WTC11 (cell line): ENCODE data around the gene GREB1. TPM values are rescaled to one million over a fixed set of nuclear protein-coding genes. Genes with fewer than 3 reads are reported as not detected.

ENCODE experiments used
- ATAC-seq: fragments of 200-7000 bp; cut with Tn5 transposase; 2 replicates; pipeline ENCODE4 v1.10.0; 2021; ENCODE audit warnings: mild to moderate bottlenecking, moderate library complexity
- CTCF ChIA-PET: fragments of 300-600 bp; sonication (Branson Sonifier 250); formaldehyde crosslinking; loops from one replicate; lab custom pipeline; 2021; ENCODE audit warnings: antibody characterized with exemption; lab: Charles Lee
- POLR2A ChIA-PET: fragments of 350-600 bp; sonication (Branson Sonifier 250); formaldehyde crosslinking; loops from one replicate; lab custom pipeline; 2021; ENCODE audit warnings: antibody characterized with exemption; lab: Charles Lee
- DNase-seq: peaks from one replicate; pipeline ENCODE4 v3.0.0; 2021; ENCODE audit warnings: low spot score
- H3K27ac Mint-ChIP-seq: 2 replicates; pipeline ENCODE4 v1.8.0; 2021; ENCODE audit warnings: mixed read lengths
- H3K27me3 Mint-ChIP-seq: 2 replicates; pipeline ENCODE4 v1.8.0; 2021; ENCODE audit warnings: low read depth, mild to moderate bottlenecking, moderate library complexity, mixed read lengths
- H3K36me3 Mint-ChIP-seq: 2 replicates; pipeline ENCODE4 v1.8.0; 2021; ENCODE audit warnings: mixed read lengths
- H3K4me1 Mint-ChIP-seq: 2 replicates; pipeline ENCODE4 v1.8.0; 2022; ENCODE audit warnings: mixed read lengths
- H3K4me3 Mint-ChIP-seq: 2 replicates; pipeline ENCODE4 v1.8.0; 2021; ENCODE audit warnings: mild to moderate bottlenecking, moderate library complexity, mixed read lengths
- H3K9me3 Mint-ChIP-seq: 2 replicates; pipeline ENCODE4 v1.8.0; 2021; ENCODE audit warnings: mixed read lengths
- ARID4B ChIP-seq: sonication (generic); formaldehyde crosslinking; IDR thresholded peaks from 2 replicates; pipeline ENCODE4 v1.8.0; 2023; ENCODE audit warnings: missing genetic modification reagents, mild to moderate bottlenecking, borderline replicate concordance
- ATF1 ChIP-seq: sonication (generic); formaldehyde crosslinking; IDR thresholded peaks from 2 replicates; pipeline ENCODE4 v1.8.1; 2023; ENCODE audit warnings: mild to moderate bottlenecking, moderate library complexity, missing genetic modification reagents
- ATF3 ChIP-seq: sonication (generic); formaldehyde crosslinking; conservative IDR thresholded peaks from 2 replicates; pipeline ENCODE4 v1.8.1; 2022; ENCODE audit warnings: mild to moderate bottlenecking, missing genetic modification reagents
- CTCF ChIP-seq: fragments of 200-600 bp; IDR thresholded peaks from 2 replicates; pipeline ENCODE4 v1.8.0; 2022; ENCODE audit warnings: antibody characterized with exemption
- E2F5 ChIP-seq: sonication (generic); formaldehyde crosslinking; IDR thresholded peaks from 2 replicates; pipeline ENCODE4 v1.8.1; 2022; ENCODE audit warnings: mild to moderate bottlenecking, moderate library complexity, missing genetic modification reagents
- EMX1 ChIP-seq: fragments of 250-450 bp; sonication (Bioruptor Pico); IDR thresholded peaks from 2 replicates; pipeline ENCODE4 v1.8.0; 2021; ENCODE audit warnings: mild to moderate bottlenecking
- NFATC4 ChIP-seq: fragments of 250-450 bp; sonication (Bioruptor Pico); IDR thresholded peaks from 2 replicates; pipeline ENCODE4 v1.9.0; 2021; ENCODE audit warnings: mild to moderate bottlenecking
- NR2C2 ChIP-seq: sonication (generic); formaldehyde crosslinking; IDR thresholded peaks from 2 replicates; pipeline ENCODE4 v1.8.0; 2022; ENCODE audit warnings: mild to moderate bottlenecking, missing genetic modification reagents
- PREB ChIP-seq: sonication (generic); formaldehyde crosslinking; IDR thresholded peaks from 2 replicates; pipeline ENCODE4 v1.8.1; 2022; ENCODE audit warnings: mild to moderate bottlenecking, missing genetic modification reagents, moderate library complexity, borderline replicate concordance
- SMAD4 ChIP-seq: sonication (generic); formaldehyde crosslinking; IDR thresholded peaks from 2 replicates; pipeline ENCODE4 v1.8.0; 2022; ENCODE audit warnings: mild to moderate bottlenecking, missing genetic modification reagents
- TEAD4 ChIP-seq: sonication (generic); formaldehyde crosslinking; IDR thresholded peaks from 2 replicates; pipeline ENCODE4 v1.8.0; 2022; ENCODE audit warnings: mild to moderate bottlenecking, missing genetic modification reagents
- ZMAT4 ChIP-seq: fragments of 250-450 bp; sonication (Bioruptor Pico); IDR thresholded peaks from 2 replicates; pipeline ENCODE4 v1.9.0; 2021; ENCODE audit warnings: mild to moderate bottlenecking
- ZNF219 ChIP-seq: sonication (generic); formaldehyde crosslinking; IDR thresholded peaks from 2 replicates; pipeline ENCODE4 v1.8.0; 2023; ENCODE audit warnings: missing genetic modification reagents, mild to moderate bottlenecking, borderline replicate concordance
- ZNF423 ChIP-seq: fragments of 250-450 bp; sonication (Bioruptor Pico); IDR thresholded peaks from 2 replicates; pipeline ENCODE4 v2.1.2; 2022; ENCODE audit warnings: mild to moderate bottlenecking, moderate library complexity
- ZNF425 ChIP-seq: fragments of 250-450 bp; sonication (Bioruptor Pico); conservative IDR thresholded peaks from 2 replicates; pipeline ENCODE4 v1.9.0; 2021; ENCODE audit warnings: mild to moderate bottlenecking
- total RNA-seq: library from RNA; stranded (reverse); gene quantifications from 3 replicates; pipeline ENCODE4 v1.2.3, GENCODE V29; 2021
- TF ChIP-seq, protein P1 (sequence below): sonication (generic); formaldehyde crosslinking; IDR thresholded peaks from 2 replicates; pipeline ENCODE4 v1.8.0; 2022; ENCODE audit warnings: mild to moderate bottlenecking, missing genetic modification reagents
- TF ChIP-seq, protein P2 (sequence below): sonication (generic); formaldehyde crosslinking; IDR thresholded peaks from 2 replicates; pipeline ENCODE4 v1.8.1; 2023; ENCODE audit warnings: mild to moderate bottlenecking, missing genetic modification reagents, borderline replicate concordance

Gene GREB1
- total RNA-seq, 1 experiment from 2014 or later = 35.7 TPM

DNA sequence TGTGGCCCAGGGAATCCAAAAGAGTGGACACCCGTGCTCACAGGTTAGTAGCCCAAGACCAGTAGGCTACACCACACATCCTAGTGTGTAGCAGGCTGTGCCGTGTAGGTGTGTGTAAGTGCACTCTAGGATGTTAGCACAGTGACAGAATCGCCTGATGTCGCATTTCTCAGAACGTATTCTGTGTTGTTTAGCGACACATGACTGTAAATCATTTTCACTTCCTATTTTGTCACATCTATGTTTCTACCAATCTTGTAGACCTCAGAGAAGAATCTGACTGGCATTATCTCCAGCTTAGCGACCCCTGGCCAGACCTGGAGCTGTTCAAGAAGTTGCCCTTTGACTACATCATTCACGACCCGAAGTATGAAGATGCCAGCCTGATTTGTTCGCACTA lies 91.0 kb downstream of the GREB1 start:
- no peak for ATAC-seq
- ChIA-PET POLR2A (no interaction called here), CTCF (no interaction called here)
- H3K36me3 Mint-ChIP-seq = peaks cover 71% of the 10 kb centered on the region
- H3K27ac Mint-ChIP-seq = peak overlapping the region; percentile 32; the same call in 1 of the 2 replicates
- H3K9me3 Mint-ChIP-seq = peaks cover 13% of the 10 kb centered on the region
- TF ChIP-seq ZNF219 (CRISPR knock-in tag) = no peak
- no peak for TF ChIP-seq ZMAT4 (CRISPR knock-in tag)
- no peak for TF ChIP-seq SMAD4 (CRISPR knock-in tag)
- no peak for TF ChIP-seq ARID4B (CRISPR knock-in tag)
- no peak for TF ChIP-seq TEAD4 (CRISPR knock-in tag)
- no peak for TF ChIP-seq ZNF425
- TF ChIP-seq NFATC4 (CRISPR knock-in tag) = no peak
- TF ChIP-seq, protein P1, sequence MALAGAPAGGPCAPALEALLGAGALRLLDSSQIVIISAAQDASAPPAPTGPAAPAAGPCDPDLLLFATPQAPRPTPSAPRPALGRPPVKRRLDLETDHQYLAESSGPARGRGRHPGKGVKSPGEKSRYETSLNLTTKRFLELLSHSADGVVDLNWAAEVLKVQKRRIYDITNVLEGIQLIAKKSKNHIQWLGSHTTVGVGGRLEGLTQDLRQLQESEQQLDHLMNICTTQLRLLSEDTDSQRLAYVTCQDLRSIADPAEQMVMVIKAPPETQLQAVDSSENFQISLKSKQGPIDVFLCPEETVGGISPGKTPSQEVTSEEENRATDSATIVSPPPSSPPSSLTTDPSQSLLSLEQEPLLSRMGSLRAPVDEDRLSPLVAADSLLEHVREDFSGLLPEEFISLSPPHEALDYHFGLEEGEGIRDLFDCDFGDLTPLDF (CRISPR knock-in tag) = no peak
- no peak for TF ChIP-seq ATF3 (CRISPR knock-in tag)
- no peak for TF ChIP-seq CTCF
- no peak for TF ChIP-seq E2F5
- TF ChIP-seq, protein P2, sequence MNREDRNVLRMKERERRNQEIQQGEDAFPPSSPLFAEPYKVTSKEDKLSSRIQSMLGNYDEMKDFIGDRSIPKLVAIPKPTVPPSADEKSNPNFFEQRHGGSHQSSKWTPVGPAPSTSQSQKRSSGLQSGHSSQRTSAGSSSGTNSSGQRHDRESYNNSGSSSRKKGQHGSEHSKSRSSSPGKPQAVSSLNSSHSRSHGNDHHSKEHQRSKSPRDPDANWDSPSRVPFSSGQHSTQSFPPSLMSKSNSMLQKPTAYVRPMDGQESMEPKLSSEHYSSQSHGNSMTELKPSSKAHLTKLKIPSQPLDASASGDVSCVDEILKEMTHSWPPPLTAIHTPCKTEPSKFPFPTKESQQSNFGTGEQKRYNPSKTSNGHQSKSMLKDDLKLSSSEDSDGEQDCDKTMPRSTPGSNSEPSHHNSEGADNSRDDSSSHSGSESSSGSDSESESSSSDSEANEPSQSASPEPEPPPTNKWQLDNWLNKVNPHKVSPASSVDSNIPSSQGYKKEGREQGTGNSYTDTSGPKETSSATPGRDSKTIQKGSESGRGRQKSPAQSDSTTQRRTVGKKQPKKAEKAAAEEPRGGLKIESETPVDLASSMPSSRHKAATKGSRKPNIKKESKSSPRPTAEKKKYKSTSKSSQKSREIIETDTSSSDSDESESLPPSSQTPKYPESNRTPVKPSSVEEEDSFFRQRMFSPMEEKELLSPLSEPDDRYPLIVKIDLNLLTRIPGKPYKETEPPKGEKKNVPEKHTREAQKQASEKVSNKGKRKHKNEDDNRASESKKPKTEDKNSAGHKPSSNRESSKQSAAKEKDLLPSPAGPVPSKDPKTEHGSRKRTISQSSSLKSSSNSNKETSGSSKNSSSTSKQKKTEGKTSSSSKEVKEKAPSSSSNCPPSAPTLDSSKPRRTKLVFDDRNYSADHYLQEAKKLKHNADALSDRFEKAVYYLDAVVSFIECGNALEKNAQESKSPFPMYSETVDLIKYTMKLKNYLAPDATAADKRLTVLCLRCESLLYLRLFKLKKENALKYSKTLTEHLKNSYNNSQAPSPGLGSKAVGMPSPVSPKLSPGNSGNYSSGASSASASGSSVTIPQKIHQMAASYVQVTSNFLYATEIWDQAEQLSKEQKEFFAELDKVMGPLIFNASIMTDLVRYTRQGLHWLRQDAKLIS (CRISPR knock-in tag) = no peak
- TF ChIP-seq PREB (CRISPR knock-in tag) = no peak
- no peak for TF ChIP-seq EMX1
- no peak for TF ChIP-seq NR2C2 (CRISPR knock-in tag)
- no peak for TF ChIP-seq ZNF423 (CRISPR knock-in tag)
- no peak for TF ChIP-seq ATF1 (CRISPR knock-in tag)
- H3K4me1 Mint-ChIP-seq = no peaks in the 10 kb centered on the region
- no peaks in the 10 kb centered on the region for H3K27me3 Mint-ChIP-seq
- no peak overlapping the region for H3K4me3 Mint-ChIP-seq
- no peak for DNase-seq
